Neural progenitor cell (in vitro differentiated cells): Measurements from ENCODE around the gene MEGF6. TPM values are rescaled to one million over a fixed set of nuclear protein-coding genes. Genes with fewer than 3 reads are reported as not detected.

Source experiments
- DNase-seq: peaks from one replicate; pipeline ENCODE4 v3.0.0-alpha.2; 2016; ENCODE audit warnings: low spot score
- H2AFZ ChIP-seq: fragments of 200-600 bp; sonication (generic); replicated peaks from 2 replicates; pipeline ENCODE4 v1.6.1; 2016; ENCODE audit warnings: antibody characterized with exemption
- H3F3A ChIP-seq: fragments of 200-600 bp; sonication (generic); 2 replicates; pipeline ENCODE4 v1.6.1; 2016; ENCODE audit warnings: antibody characterized with exemption, low read depth
- H3K27ac ChIP-seq: fragments of 200-600 bp; sonication (generic); 2 replicates; pipeline ENCODE4 v1.5.1; 2016; ENCODE audit warnings: mild to moderate bottlenecking
- H3K27me3 ChIP-seq: fragments of 200-600 bp; sonication (generic); 2 replicates; pipeline ENCODE4 v1.6.1; 2016; ENCODE audit warnings: mild to moderate bottlenecking, moderate library complexity
- H3K36me3 ChIP-seq: fragments of 200-600 bp; sonication (generic); 2 replicates; pipeline ENCODE4 v1.5.1; 2016
- H3K4me1 ChIP-seq: fragments of 200-600 bp; sonication (generic); 2 replicates; pipeline ENCODE4 v1.6.1; 2016; ENCODE audit warnings: mixed run types
- H3K4me2 ChIP-seq: fragments of 200-600 bp; sonication (generic); 2 replicates; pipeline ENCODE4 v1.6.1; 2016
- H3K4me3 ChIP-seq: fragments of 200-600 bp; sonication (generic); 2 replicates; pipeline ENCODE4 v1.5.1; 2016
- H3K79me2 ChIP-seq: fragments of 200-600 bp; sonication (generic); 2 replicates; pipeline ENCODE4 v1.6.1; 2016; ENCODE audit warnings: low read depth
- H3K9ac ChIP-seq: fragments of 200-600 bp; sonication (generic); 2 replicates; pipeline ENCODE4 v1.6.1; 2016
- H3K9me3 ChIP-seq: fragments of 200-600 bp; sonication (generic); 2 replicates; pipeline ENCODE4 v1.5.1; 2016; ENCODE audit warnings: low read depth
- H4K20me1 ChIP-seq: fragments of 200-600 bp; sonication (generic); 2 replicates; pipeline ENCODE4 v1.6.1; 2016; ENCODE audit warnings: low read depth
- H3K27ac Mint-ChIP-seq: 3 replicates; pipeline ENCODE4 v1.8.0; 2021; ENCODE audit warnings: mixed read lengths
- H3K27me3 Mint-ChIP-seq: 2 replicates; pipeline ENCODE4 v1.8.0; 2022; ENCODE audit warnings: low read depth, mild to moderate bottlenecking, inconsistent platforms, moderate library complexity, mixed read lengths; ENCODE audit not compliant: insufficient read depth
- H3K36me3 Mint-ChIP-seq: 3 replicates; pipeline ENCODE4 v1.8.0; 2021; ENCODE audit warnings: mixed read lengths
- H3K4me1 Mint-ChIP-seq: 3 replicates; pipeline ENCODE4 v1.8.0; 2021; ENCODE audit warnings: mixed read lengths
- H3K4me3 Mint-ChIP-seq: 3 replicates; pipeline ENCODE4 v1.8.0; 2021; ENCODE audit warnings: mild to moderate bottlenecking, moderate library complexity, mixed read lengths
- H3K9me3 Mint-ChIP-seq: 3 replicates; pipeline ENCODE4 v1.8.0; 2020; ENCODE audit warnings: mixed read lengths
- CTCF ChIP-seq: fragments of 200-600 bp; sonication (generic); IDR thresholded peaks from 2 replicates; pipeline ENCODE4 v1.5.1; 2017; ENCODE audit warnings: antibody characterized with exemption, mild to moderate bottlenecking
- EZH2 ChIP-seq: fragments of 200-600 bp; sonication (generic); IDR thresholded peaks from 2 replicates; pipeline ENCODE4 v1.6.1; 2017; ENCODE audit warnings: antibody characterized with exemption, mild to moderate bottlenecking, moderate library complexity
- EZH2phosphoT487 ChIP-seq: fragments of 200-600 bp; sonication (generic); IDR thresholded peaks from 2 replicates; pipeline ENCODE4 v1.6.1; 2017; ENCODE audit warnings: antibody characterized with exemption
- total RNA-seq: library from RNA; depleted of rRNA; stranded (reverse); fragments of >200 nt; gene quantifications from 2 replicates; pipeline ENCODE4 v1.2.3, GENCODE V29; 2015; ENCODE audit warnings: low replicate concordance

The MEGF6 gene
- total RNA-seq, 1 donor from 2014 or later = 1.7 TPM

GRCh38 chr1:3581296-3582036, 29.8 kb downstream of the MEGF6 start:
- TF ChIP-seq EZH2 = no peak
- no peak for TF ChIP-seq CTCF
- TF ChIP-seq EZH2phosphoT487 = no peak
- Histone ChIP-seq H4K20me1 (no peaks in the 10 kb centered on the region), H3K36me3 (no peaks in the 10 kb centered on the region), H3F3A (peaks cover 10% of the 10 kb centered on the region), H3K4me3 (no peak overlapping the region), H3K79me2 (no peaks in the 10 kb centered on the region), H3K9me3 (no peaks in the 10 kb centered on the region), H3K4me2 (peak overlapping the region; percentile 31), H3K4me1 (peaks cover 8% of the 10 kb centered on the region), H2AFZ (no peak overlapping the region), H3K27me3 (no peaks in the 10 kb centered on the region), H3K9ac (no peak overlapping the region), H3K27ac (no peak overlapping the region)
- H3K9me3 Mint-ChIP-seq = peaks cover 2% of the 10 kb centered on the region
- H3K4me3 Mint-ChIP-seq = no peak overlapping the region
- H3K27ac Mint-ChIP-seq = no peak overlapping the region
- H3K27me3 Mint-ChIP-seq = peaks cover 2% of the 10 kb centered on the region
- DNase-seq = peak; percentile 45
- peaks cover 1% of the 10 kb centered on the region for H3K36me3 Mint-ChIP-seq
- peaks cover 7% of the 10 kb centered on the region for H3K4me1 Mint-ChIP-seq

GRCh38 chr1:3580231-3580630, 31.1 kb downstream of the MEGF6 start:
- H3K36me3 ChIP-seq = no peaks in the 10 kb centered on the region
- H3K4me2 ChIP-seq = no peak overlapping the region
- H3K4me1 ChIP-seq = peaks cover 8% of the 10 kb centered on the region
- peaks cover 7% of the 10 kb centered on the region for H3K4me1 Mint-ChIP-seq
- H3F3A ChIP-seq = peaks cover 6% of the 10 kb centered on the region
- H2AFZ ChIP-seq = no peak overlapping the region
- no peaks in the 10 kb centered on the region for H4K20me1 ChIP-seq
- no peak overlapping the region for H3K4me3 ChIP-seq
- no peak overlapping the region for H3K27ac Mint-ChIP-seq
- H3K27ac ChIP-seq = no peak overlapping the region
- no peak overlapping the region for H3K9ac ChIP-seq
- H3K36me3 Mint-ChIP-seq = peaks cover 1% of the 10 kb centered on the region
- H3K4me3 Mint-ChIP-seq = no peak overlapping the region
- no peak for DNase-seq
- no peaks in the 10 kb centered on the region for H3K79me2 ChIP-seq
- no peaks in the 10 kb centered on the region for H3K27me3 ChIP-seq
- H3K27me3 Mint-ChIP-seq = peaks cover 2% of the 10 kb centered on the region
- H3K9me3 Mint-ChIP-seq = peaks cover 2% of the 10 kb centered on the region
- H3K9me3 ChIP-seq = no peaks in the 10 kb centered on the region
- no peak for TF ChIP-seq EZH2
- TF ChIP-seq EZH2phosphoT487 = no peak
- no peak for TF ChIP-seq CTCF

GRCh38 chr1:3579626-3580025, 31.7 kb downstream of the MEGF6 start:
- H3K36me3 Mint-ChIP-seq = peaks cover 1% of the 10 kb centered on the region
- no peak for TF ChIP-seq EZH2
- no peak for TF ChIP-seq CTCF
- no peak for TF ChIP-seq EZH2phosphoT487
- H3K27me3 ChIP-seq = no peaks in the 10 kb centered on the region

More at GRCh38 chr1:3579626-3580025, 31.7 kb downstream of the MEGF6 start:
- H3K36me3 ChIP-seq = no peaks in the 10 kb centered on the region
- H3K4me2 ChIP-seq = no peak overlapping the region
- Mint-ChIP-seq H3K9me3 (peaks cover 2% of the 10 kb centered on the region), H3K4me3 (no peak overlapping the region), H3K4me1 (peaks cover 7% of the 10 kb centered on the region), H3K27me3 (peaks cover 2% of the 10 kb centered on the region), H3K27ac (no peak overlapping the region)
- peaks cover 6% of the 10 kb centered on the region for H3F3A ChIP-seq
- H4K20me1 ChIP-seq = no peaks in the 10 kb centered on the region
- H2AFZ ChIP-seq = no peak overlapping the region
- H3K9ac ChIP-seq = no peak overlapping the region
- no peak for DNase-seq
- no peaks in the 10 kb centered on the region for H3K9me3 ChIP-seq
- H3K4me1 ChIP-seq = peaks cover 8% of the 10 kb centered on the region
- no peak overlapping the region for H3K4me3 ChIP-seq
- no peaks in the 10 kb centered on the region for H3K79me2 ChIP-seq
- no peak overlapping the region for H3K27ac ChIP-seq
